Neural progenitor cell (in vitro differentiated cells): Measurements from ENCODE around the gene CYP4Z1.
A peak's percentile ranks its signal among the peaks of the same experiment; 100 is the strongest.
"Not testable (repeated sequence)": the region's sequence is repeated elsewhere in the genome, so short reads cannot be mapped to it uniquely, and the experiment has no call there.

Experiments
- EZH2phosphoT487 ChIP-seq: fragments of 200-600 bp; sonication (generic); IDR thresholded peaks from 2 replicates; pipeline ENCODE4 v1.6.1; 2017; ENCODE audit warnings: antibody characterized with exemption
- TF ChIP-seq, protein P1 (sequence below): fragments of 200-600 bp; sonication (generic); IDR thresholded peaks from 2 replicates; pipeline ENCODE4 v1.5.1; 2017; ENCODE audit warnings: antibody characterized with exemption, mild to moderate bottlenecking

DNA sequence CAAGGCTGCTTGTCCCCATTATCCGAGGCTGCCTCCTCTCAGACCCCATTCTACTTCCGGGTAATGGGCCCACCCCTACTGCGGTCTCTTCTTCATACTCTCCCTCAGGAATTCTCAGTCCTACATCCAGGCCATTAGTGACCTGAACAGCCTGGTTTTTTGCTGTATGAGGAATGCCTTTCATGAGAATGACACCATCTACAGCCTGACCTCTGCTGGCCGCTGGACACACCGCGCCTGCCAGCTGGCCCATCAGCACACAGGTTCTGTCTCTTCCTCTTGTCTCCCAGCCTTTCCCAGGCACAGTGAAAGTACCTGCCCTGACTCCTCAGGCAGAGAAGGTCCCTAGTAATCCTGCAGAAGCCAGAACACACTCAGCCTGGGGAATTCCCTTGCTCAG lies 76.6 kb downstream of the CYP4Z1 start:
- not testable (repeated sequence) for TF ChIP-seq EZH2phosphoT487
- TF ChIP-seq, protein P1, sequence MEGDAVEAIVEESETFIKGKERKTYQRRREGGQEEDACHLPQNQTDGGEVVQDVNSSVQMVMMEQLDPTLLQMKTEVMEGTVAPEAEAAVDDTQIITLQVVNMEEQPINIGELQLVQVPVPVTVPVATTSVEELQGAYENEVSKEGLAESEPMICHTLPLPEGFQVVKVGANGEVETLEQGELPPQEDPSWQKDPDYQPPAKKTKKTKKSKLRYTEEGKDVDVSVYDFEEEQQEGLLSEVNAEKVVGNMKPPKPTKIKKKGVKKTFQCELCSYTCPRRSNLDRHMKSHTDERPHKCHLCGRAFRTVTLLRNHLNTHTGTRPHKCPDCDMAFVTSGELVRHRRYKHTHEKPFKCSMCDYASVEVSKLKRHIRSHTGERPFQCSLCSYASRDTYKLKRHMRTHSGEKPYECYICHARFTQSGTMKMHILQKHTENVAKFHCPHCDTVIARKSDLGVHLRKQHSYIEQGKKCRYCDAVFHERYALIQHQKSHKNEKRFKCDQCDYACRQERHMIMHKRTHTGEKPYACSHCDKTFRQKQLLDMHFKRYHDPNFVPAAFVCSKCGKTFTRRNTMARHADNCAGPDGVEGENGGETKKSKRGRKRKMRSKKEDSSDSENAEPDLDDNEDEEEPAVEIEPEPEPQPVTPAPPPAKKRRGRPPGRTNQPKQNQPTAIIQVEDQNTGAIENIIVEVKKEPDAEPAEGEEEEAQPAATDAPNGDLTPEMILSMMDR: peak; percentile 62
